Adrenal gland (tissue), 5 donors: Measurements from ENCODE around the gene CCL28.

Experiments used
- CTCF ChIP-seq, 6 experiments: fragments of 450-650 bp in 4 of 6; fragments of 200-600 bp in 2 of 6; sonication (generic) in 1 of 6; IDR thresholded peaks; 1 replicate in 5 of 6; 2 replicates in 1 of 6; pipeline versions ENCODE4 v1.5.1 to v1.8.0; 2016 to 2021; ENCODE audit warnings: antibody characterized with exemption in 6 of 6, mild to moderate bottlenecking in 2 of 6, moderate library complexity in 1 of 6
- POLR2A ChIP-seq, 2 donors: fragments of 450-650 bp; IDR thresholded peaks; one replicate each; pipeline ENCODE4 v1.6.1; 2017; ENCODE audit warnings: antibody characterized with exemption in 2 of 2, mild to moderate bottlenecking in 2 of 2, moderate library complexity in 1 of 2
- donor health status: DM: no; HTN: no; CAD: no.

GRCh38 chr5:43358301-43358700, 53.9 kb downstream of the CCL28 start:
- TF ChIP-seq CTCF (IDR thresholded peaks at IDR 0.05) = no peak
- TF ChIP-seq POLR2A (IDR thresholded peaks at IDR 0.05) = no peak
